ENCODE measurements around the gene C5orf24. TPM values are rescaled to one million over a fixed set of nuclear protein-coding genes. Genes with fewer than 3 reads are reported as not detected.
A peak's percentile ranks its signal among the peaks of the same experiment; 100 is the strongest.
"Not testable (repeated sequence)": the region's sequence is repeated elsewhere in the genome, so short reads cannot be mapped to it uniquely, and the experiment has no call there.

C5orf24 gene
- polyA plus RNA-seq, 1 donor: 61.7 TPM

- peaks cover 12% of the 10 kb centered on the region for H3K4me1 ChIP-seq (ENCODE audit: control insufficient read depth, insufficient read depth, low read length)
These were observed 3.7 kb downstream of the C5orf24 start for GRCh38 chr5:134849434-134849933.

DNA sequence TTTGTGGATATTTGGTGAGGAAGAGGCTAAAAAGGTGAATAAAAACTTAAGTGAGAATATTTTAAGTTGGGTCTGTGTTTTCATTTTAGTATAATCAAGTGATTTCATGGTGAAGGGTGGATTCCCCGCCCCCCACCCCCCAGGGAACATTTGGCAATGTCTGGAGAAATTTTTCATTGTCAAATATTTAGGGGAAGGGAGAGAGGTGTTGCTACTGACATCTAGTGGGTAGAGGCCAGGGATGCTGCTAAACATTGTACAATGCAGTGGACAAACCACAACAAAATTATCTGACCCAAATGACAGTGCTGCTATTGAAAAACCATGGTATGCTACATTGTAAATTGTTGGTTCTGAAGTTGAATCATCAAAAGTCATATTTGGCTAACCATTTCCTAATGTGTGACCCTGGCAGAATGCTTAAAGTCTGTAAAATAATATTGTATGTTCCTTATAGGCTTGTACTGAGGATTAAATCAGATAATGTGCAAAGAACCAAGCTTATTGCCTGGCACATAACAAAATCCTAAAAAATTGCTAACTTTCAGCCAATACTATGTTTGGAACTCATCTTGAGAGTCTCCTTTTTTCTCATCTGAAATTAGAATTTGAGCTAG, 5.6 kb downstream of the C5orf24 start:
- Histone ChIP-seq H3K36me3 (ENCODE audit: control insufficient read depth, insufficient read depth, low read length) (peaks cover 47% of the 10 kb centered on the region), H3K27me3 (ENCODE audit: control insufficient read depth, insufficient read depth, low read length) (no peaks in the 10 kb centered on the region), H3K27ac (ENCODE audit: low read length) (no peak overlapping the region), H3K4me1 (ENCODE audit: control insufficient read depth, insufficient read depth, low read length) (peaks cover 7% of the 10 kb centered on the region), H3K9me3 (ENCODE audit: control insufficient read depth, low read depth, low read length) (no peaks in the 10 kb centered on the region), H3K4me3 (ENCODE audit: low read length) (no peak overlapping the region)
- DNase-seq: no peak
- no CpG with 5 or more reads among the region's 1 CpG for WGBS (ENCODE audit: insufficient coverage, low lambda C conversion rate)

More at GRCh38 chr5:134849434-134849933, 3.7 kb downstream of the C5orf24 start:
- not testable (repeated sequence) for H3K4me3 ChIP-seq (ENCODE audit: low read length); H3K9me3 ChIP-seq (ENCODE audit: control insufficient read depth, low read depth, low read length); DNase-seq; H3K27me3 ChIP-seq (ENCODE audit: control insufficient read depth, insufficient read depth, low read length); H3K27ac ChIP-seq (ENCODE audit: low read length)
- 82% methylated on average over 3 of the region's 7 CpGs for WGBS (ENCODE audit: insufficient coverage, low lambda C conversion rate)
- peaks cover 34% of the 10 kb centered on the region for H3K36me3 ChIP-seq (ENCODE audit: control insufficient read depth, insufficient read depth, low read length)

GRCh38 chr5:134856465-134856864, 10.7 kb downstream of the C5orf24 start:
- H3K36me3 ChIP-seq (ENCODE audit: control insufficient read depth, insufficient read depth, low read length): peaks cover 53% of the 10 kb centered on the region
- not testable (repeated sequence) for H3K4me3 ChIP-seq (ENCODE audit: low read length); H3K27me3 ChIP-seq (ENCODE audit: control insufficient read depth, insufficient read depth, low read length); H3K4me1 ChIP-seq (ENCODE audit: control insufficient read depth, insufficient read depth, low read length); H3K9me3 ChIP-seq (ENCODE audit: control insufficient read depth, low read depth, low read length); DNase-seq; H3K27ac ChIP-seq (ENCODE audit: low read length)
- 94% methylated on average over 2 of the region's 7 CpGs for whole genome bisulfite sequencing (ENCODE audit: insufficient coverage, low lambda C conversion rate)

DNA sequence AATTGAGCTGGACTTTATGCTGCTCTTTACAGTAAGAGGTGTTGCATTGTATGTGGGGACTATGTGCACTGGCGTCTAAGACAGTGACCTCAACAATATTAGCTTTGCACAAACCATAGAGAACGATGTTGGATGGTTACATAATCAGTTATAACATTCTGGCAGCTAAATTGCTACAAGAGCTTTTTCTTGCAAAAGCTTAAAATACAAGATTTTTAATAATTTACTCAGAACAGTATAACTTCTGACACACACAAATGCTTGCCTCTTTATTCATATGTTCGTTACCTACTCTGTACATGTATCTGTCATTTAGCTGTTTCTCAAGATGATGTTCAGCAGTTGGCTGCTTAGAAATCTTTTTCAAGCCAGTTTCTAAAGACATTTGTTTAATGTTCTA, 11.6 kb downstream of the C5orf24 start:
- Histone ChIP-seq H3K27ac (ENCODE audit: low read length) (no peak overlapping the region), H3K27me3 (ENCODE audit: control insufficient read depth, insufficient read depth, low read length) (no peaks in the 10 kb centered on the region), H3K4me1 (ENCODE audit: control insufficient read depth, insufficient read depth, low read length) (no peaks in the 10 kb centered on the region), H3K36me3 (ENCODE audit: control insufficient read depth, insufficient read depth, low read length) (peaks cover 48% of the 10 kb centered on the region), H3K4me3 (ENCODE audit: low read length) (no peak overlapping the region), H3K9me3 (ENCODE audit: control insufficient read depth, low read depth, low read length) (no peaks in the 10 kb centered on the region)
- WGBS (ENCODE audit: insufficient coverage, low lambda C conversion rate): 50% methylated on average over 1 of the region's 3 CpGs
- DNase-seq: no peak

DNA sequence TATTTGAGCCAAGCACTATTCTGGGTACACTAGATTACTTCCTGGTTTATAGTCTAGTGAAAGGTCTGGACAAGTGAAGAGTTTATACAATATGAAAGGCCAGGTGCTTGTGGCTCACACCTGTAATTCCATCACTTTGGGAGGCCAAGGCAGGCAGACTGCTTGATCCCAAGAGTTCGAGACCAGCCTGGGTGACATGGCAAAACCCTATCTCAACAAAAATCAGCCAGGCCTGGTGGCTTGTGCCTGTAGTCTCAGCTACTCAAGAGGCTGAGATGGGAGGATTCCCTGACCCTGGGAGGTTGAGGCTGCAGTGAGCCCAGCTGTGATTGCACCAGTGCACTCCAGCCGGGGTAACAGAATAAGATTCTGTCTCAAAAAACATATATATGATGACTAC, 18.9 kb downstream of the C5orf24 start:
- no peaks in the 10 kb centered on the region for H3K4me1 ChIP-seq (ENCODE audit: control insufficient read depth, insufficient read depth, low read length)
- H3K27ac ChIP-seq (ENCODE audit: low read length): no peak overlapping the region
- H3K27me3 ChIP-seq (ENCODE audit: control insufficient read depth, insufficient read depth, low read length): no peaks in the 10 kb centered on the region
- H3K36me3 ChIP-seq (ENCODE audit: control insufficient read depth, insufficient read depth, low read length): peaks cover 11% of the 10 kb centered on the region
- DNase-seq: no peak
- H3K4me3 ChIP-seq (ENCODE audit: low read length): no peak overlapping the region
- no peaks in the 10 kb centered on the region for H3K9me3 ChIP-seq (ENCODE audit: control insufficient read depth, low read depth, low read length)
- no CpG with 5 or more reads among the region's 2 CpGs for WGBS (ENCODE audit: insufficient coverage, low lambda C conversion rate)

DNA sequence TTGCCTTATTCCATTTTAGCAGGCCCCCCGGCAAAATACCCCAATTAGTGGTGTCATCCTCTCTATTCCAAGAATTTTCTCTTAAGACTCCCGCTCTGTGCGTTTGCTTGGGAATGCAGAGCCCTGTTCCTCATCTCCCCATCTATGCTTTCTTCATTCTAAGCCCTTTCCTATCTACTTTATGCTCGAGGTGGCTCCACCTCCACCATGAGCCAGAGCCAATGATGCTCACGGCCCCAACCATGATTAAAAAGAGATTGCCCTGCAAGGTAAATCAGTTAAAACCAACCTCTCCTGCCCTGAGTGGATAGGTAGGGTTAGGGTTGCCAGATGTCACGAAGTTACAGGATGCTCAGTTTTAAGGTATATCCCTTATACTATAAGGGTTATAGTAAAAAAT, 27.7 kb downstream of the C5orf24 start:
- WGBS (ENCODE audit: insufficient coverage, low lambda C conversion rate): 100% methylated on average over 2 of the region's 6 CpGs
- H3K27me3 ChIP-seq (ENCODE audit: control insufficient read depth, insufficient read depth, low read length): no peaks in the 10 kb centered on the region
- peak overlapping the region; percentile 89 for H3K4me3 ChIP-seq (ENCODE audit: low read length)
- H3K27ac ChIP-seq (ENCODE audit: low read length): peak overlapping the region; percentile 88
- peaks cover 9% of the 10 kb centered on the region for H3K4me1 ChIP-seq (ENCODE audit: control insufficient read depth, insufficient read depth, low read length)
- no peak for DNase-seq
- no peaks in the 10 kb centered on the region for H3K9me3 ChIP-seq (ENCODE audit: control insufficient read depth, low read depth, low read length)
- peaks cover 5% of the 10 kb centered on the region for H3K36me3 ChIP-seq (ENCODE audit: control insufficient read depth, insufficient read depth, low read length)

DNA sequence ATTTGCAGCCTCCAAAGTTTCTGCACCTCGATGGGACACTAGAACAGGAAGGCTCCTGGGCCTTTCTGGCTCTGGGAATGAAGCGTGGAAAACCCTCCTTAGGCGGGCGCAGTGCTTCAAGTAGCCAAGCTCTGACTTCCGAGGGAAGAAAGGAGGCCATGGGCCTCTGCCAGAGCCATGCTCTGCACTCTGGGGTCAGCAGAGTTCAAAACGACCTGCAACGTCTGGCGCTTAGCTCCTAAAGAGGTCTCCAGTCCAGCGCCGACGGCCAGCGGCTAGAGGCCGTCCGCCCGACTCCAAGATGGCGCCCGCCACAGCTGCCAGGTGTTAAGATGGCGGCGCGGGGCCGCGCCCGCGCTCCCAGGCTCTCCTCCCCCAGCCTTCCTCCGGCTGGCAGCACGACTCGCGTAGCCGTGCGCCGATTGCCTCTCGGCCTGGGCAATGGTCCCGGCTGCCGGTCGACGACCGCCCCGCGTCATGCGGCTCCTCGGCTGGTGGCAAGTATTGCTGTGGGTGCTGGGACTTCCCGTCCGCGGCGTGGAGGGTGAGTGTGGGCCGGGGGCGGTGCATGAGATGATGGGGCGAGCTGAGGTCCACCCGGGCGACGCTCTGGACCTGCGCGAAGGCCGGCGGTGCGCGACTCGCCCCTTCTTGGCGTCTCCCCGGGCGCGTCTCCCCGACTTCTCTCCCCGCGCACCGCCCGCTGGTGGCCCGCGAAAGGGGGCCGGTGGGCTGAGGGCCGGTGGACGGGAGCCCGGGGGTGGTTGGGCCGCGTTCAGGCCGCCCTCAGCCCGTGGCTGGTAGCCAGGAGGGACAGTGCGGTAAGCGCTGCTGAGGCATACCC, 28.4 kb downstream of the C5orf24 start, which contains the start of gene TXNDC15:
Gene TXNDC15 (plus strand): TSS at position 385 of the 844 bp plus-strand sequence. CDS start 57 bp downstream, at position 442.
- no CpG with 5 or more reads among the region's 79 CpGs for WGBS (ENCODE audit: insufficient coverage, low lambda C conversion rate)
- Histone ChIP-seq H3K9me3 (ENCODE audit: control insufficient read depth, low read depth, low read length) (no peaks in the 10 kb centered on the region), H3K27ac (ENCODE audit: low read length) (peak within 1 kb of the TSS; percentile 88), H3K36me3 (ENCODE audit: control insufficient read depth, insufficient read depth, low read length) (peaks cover 6% of the 10 kb centered on the region), H3K4me1 (ENCODE audit: control insufficient read depth, insufficient read depth, low read length) (peaks cover 9% of the 10 kb centered on the region), H3K4me3 (ENCODE audit: low read length) (peak within 1 kb of the TSS; percentile 89), H3K27me3 (ENCODE audit: control insufficient read depth, insufficient read depth, low read length) (no peaks in the 10 kb centered on the region)
- peak; percentile 83 to 91 for DNase-seq

GRCh38 chr5:134874831-134875655, 29.3 kb downstream of the C5orf24 start:
- WGBS (ENCODE audit: insufficient coverage, low lambda C conversion rate): 45% methylated on average over 2 of the region's 20 CpGs
- peak overlapping the region; percentile 89 for H3K4me3 ChIP-seq (ENCODE audit: low read length)
- DNase-seq: peak; percentile 26 to 63
- H3K36me3 ChIP-seq (ENCODE audit: control insufficient read depth, insufficient read depth, low read length): peaks cover 6% of the 10 kb centered on the region
- H3K4me1 ChIP-seq (ENCODE audit: control insufficient read depth, insufficient read depth, low read length): peaks cover 9% of the 10 kb centered on the region
- no peaks in the 10 kb centered on the region for H3K27me3 ChIP-seq (ENCODE audit: control insufficient read depth, insufficient read depth, low read length)
- H3K9me3 ChIP-seq (ENCODE audit: control insufficient read depth, low read depth, low read length): no peaks in the 10 kb centered on the region
- H3K27ac ChIP-seq (ENCODE audit: low read length): peak overlapping the region; percentile 88

DNA sequence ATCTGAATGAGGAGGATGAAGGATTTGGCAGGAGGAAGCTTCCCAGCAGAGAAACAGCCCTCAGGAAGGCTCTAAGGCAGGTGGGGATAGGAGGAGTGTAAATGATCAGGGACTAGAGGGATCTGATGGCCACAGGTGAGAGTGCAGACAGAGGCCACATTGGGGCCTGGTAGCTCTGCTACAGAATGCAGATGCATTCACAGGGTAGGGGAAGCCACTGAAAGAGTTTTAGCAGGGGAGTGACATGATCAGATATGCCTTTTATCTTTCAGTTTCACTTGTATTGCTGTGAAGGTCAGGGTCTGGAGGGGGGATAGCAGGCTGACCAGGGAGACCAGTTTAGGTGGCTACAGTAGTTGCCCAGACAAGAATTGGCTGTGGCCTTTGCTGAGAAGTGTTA, 31.4 kb downstream of the C5orf24 start:
- Histone ChIP-seq H3K27me3 (ENCODE audit: control insufficient read depth, insufficient read depth, low read length) (no peaks in the 10 kb centered on the region), H3K27ac (ENCODE audit: low read length) (no peak overlapping the region), H3K36me3 (ENCODE audit: control insufficient read depth, insufficient read depth, low read length) (peaks cover 6% of the 10 kb centered on the region), H3K9me3 (ENCODE audit: control insufficient read depth, low read depth, low read length) (no peaks in the 10 kb centered on the region), H3K4me1 (ENCODE audit: control insufficient read depth, insufficient read depth, low read length) (peaks cover 9% of the 10 kb centered on the region), H3K4me3 (ENCODE audit: low read length) (no peak overlapping the region)
- no peak for DNase-seq

DNA sequence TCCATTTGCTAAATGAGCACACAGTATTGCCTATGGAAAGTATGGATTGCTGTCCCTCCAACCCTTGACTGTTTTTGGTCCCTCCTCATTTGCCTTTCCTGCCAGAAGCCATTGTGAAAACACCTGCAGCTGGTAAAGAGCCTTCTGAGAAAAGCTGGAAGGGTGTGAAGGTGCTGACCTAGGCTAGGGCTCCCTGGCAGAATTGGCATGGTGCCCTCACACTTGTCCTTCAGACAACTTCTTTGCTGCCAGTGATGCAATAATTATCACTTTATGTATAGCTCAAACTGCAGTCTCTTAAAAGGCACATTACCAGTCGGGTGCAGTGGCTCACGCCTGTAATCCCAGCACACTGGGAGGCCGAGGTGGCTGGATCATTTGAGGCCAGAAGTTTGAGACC, 32.6 kb downstream of the C5orf24 start:
- Histone ChIP-seq H3K27me3 (ENCODE audit: control insufficient read depth, insufficient read depth, low read length) (no peaks in the 10 kb centered on the region), H3K9me3 (ENCODE audit: control insufficient read depth, low read depth, low read length) (no peaks in the 10 kb centered on the region), H3K36me3 (ENCODE audit: control insufficient read depth, insufficient read depth, low read length) (peaks cover 6% of the 10 kb centered on the region), H3K27ac (ENCODE audit: low read length) (no peak overlapping the region), H3K4me3 (ENCODE audit: low read length) (no peak overlapping the region), H3K4me1 (ENCODE audit: control insufficient read depth, insufficient read depth, low read length) (peaks cover 9% of the 10 kb centered on the region)
- WGBS (ENCODE audit: insufficient coverage, low lambda C conversion rate): no CpG with 5 or more reads among the region's 3 CpGs
- no peak for DNase-seq

Measured in large intestine (tissue), 3 donors.